Measurements from ENCODE around the gene TCHP. TPM values are rescaled to one million over a fixed set of nuclear protein-coding genes. Genes with fewer than 3 reads are reported as not detected.
A peak's percentile ranks its signal among the peaks of the same experiment; 100 is the strongest.
"Not testable (repeated sequence)": the region's sequence is repeated elsewhere in the genome, so short reads cannot be mapped to it uniquely, and the experiment has no call there.

TCHP gene
- total RNA-seq, 1 donor from 2014 or later = 11.2 TPM

DNA sequence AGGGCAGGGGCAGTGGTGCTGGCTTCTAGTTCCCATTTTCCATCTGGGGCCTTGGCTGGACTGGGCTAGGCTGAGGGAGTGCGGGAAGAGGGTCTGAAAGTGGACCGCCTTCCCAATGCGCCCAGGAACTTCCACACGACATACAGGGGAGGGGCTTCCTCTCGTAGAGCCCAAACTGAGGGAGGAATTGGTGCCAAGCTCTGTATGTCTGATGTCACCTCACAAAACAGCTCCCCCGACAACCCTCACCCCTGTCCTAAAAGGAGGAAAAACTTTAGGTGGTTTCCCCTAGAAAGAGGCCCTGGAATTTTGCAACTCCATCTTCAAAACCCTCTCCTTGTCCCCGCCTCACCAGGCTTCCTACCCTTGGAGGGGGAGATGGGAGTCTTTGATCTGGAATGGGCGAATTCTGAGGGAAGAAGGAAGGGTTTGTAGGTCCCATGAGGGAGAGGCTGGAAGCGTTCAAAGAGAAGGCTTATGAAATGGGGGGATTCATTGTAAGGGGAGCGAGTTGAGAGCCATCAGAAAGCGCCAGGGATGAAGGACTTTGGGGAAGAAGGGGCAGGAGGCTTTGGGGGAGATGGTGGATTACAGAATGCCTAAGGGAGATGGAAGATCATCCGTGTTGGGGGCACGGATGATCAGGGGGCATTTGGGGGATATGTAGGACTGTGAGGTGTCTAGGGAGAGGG is 20.6 kb upstream of the TCHP start:
- peak; percentile 46 for DNase-seq

DNA sequence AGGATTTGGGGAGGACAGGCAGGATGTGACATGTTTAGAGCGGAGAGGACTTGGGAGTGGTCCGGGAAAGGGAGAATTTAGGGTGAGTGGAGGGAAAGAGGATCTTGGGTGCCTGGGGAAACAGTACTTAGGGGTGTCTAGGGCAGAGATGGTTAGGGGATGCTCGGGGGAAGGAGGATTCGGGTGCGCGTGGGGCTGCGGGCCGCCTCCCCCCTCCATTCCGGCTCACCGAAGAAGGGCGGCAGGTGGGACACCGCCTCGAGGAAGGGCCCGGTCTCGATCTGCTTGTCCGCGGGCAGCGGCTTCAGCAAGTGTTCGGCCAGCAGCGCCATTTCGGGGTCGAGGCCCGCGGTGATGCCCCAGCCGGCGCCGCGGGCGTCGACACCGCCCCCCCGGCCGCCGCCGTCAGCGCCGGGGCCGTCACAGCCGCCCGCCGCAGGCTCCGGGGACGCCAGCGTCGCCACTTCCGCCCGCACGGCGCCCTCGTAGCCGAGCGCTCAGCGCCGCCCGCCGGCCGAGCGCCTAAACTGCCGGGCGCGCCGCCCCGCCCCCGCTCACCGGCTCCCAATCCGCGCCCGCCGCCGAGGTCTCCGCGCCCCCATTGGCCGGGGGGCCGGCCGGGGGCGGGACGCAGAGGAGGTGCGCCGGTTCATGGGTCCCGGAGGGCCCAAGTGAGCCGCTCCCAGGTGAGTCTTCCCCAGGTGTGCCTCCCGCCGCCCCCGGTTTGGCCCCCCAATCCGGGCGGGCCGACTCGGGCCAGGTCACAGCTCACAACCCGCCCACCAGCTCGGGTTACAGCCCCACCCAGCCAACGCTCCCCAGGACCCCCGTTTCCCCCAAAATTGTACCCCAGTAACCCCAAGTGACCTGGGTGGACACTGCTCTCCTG is 19.8 kb upstream of the TCHP start, which contains the start of gene GLTP:
GLTP (minus strand) TSS at position 499 of the 889 bp plus-strand sequence; CDS start at position 332, 167 bp downstream.
- DNase-seq = peak; percentile 65

DNA sequence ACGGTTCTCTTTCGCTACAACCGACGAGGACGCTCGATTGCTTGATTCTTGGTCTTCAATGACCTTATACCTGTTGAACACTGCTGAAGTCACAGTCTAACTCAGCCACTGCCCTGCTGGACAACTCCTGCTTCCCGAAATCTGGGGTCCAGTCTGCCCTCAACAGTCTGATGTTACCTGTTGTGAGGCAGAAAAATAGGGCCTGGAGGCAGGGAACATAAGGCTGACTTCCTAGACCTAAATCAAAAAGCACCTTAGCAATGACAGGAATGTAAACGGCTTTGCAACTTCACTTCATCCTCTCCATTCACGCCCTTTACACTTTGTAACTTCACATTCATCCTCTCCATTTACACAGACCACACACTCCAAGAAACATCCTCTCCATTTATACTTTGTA is 19.1 kb upstream of the TCHP start:
- DNase-seq = no peak

DNA sequence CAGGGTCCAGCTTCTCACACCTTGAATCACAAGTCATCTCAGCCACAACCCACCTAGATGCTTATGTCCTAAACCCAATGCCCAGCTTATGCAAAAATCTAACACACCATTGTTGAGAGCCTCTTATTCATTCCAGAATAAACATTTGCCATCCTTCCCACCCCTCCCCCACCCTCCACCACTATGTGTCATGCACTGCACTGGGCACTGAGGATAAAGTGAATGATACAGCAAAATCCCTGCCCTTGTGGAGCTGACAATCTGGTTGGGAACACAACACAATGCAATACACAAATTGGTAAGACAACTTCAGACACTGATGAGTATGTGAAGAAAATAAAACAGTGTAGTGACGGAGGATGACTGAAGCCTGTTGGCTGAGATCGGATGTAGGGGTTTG is 18.3 kb upstream of the TCHP start:
- DNase-seq = no peak

DNA sequence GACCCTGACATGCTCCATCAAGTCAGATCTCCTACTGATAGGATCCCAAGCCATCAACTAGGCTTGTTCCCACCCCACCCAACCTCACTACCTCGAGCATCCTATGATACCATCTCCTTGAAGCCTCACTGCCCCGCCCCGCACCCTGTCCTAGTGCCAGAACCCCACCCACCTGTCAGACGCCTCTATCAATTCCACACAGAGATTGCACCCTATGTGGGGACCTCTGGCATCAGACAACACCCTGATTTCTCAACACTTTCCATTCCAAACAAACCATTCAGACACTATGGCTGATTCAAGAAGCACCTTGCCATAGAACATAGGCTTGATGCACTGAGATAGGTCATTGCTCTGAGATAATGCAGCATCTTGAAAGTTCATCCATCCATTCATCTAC is 16.6 kb upstream of the TCHP start:
- DNase-seq = no peak

DNA sequence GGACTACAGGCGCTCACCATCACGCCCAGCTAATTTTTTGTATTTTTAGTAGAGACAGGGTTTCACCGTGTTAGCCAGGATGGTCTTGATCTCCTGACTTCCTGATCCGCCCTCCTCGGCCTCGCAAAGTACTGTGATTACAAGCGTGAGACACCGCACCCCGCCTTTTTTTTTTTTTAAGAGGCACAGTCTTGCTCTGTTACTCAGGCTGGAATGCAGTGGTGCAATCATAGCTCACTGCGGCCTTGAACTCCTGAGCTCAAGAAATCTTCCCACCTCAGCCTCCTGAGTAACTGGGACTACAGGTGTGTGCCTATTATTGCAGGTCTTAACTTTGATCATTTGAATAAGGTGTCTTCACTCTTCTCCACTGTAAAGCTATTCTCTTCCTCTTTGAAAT is 14.5 kb upstream of the TCHP start:
- no peak for DNase-seq

DNA sequence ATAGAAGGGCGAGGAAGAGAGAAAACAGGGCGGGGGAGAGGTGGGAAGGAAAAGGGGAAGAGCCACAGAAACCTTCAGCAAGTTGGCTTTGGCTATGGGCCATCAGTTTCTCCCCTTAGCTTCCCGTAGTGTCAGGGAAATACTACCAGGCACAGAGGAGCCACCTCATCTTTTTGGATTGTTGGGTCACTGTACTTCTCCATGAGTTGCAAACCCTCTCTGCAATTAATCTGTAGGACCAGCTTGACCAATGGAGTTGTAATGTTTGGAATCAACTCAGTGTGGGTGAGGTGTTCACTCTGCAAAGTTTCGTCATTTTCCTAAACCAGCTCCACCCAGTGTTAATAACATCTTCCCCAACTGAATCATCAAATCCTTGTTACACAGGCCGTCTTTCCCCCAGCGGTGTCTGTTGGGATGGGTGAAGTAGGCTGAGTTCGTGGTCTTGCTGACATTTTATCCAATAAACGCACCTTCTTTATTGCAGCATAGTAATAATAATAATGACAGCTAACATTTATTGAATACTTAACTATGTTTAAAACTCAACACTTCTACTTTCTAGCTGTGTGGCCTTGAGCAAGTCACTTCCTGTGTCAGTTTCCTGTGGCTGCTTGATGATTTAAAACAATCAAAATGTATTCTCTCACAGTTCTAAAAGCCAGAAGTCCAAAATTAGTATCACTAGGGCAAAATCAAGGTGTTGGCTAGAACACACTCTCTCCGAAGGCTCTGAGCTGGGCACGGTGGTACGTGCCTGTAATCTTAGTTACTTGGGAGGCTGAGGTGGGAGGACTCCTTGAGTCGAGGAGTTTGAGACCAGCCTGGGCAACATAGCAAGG is 11.7 kb upstream of the TCHP start:
- no peak for DNase-seq

DNA sequence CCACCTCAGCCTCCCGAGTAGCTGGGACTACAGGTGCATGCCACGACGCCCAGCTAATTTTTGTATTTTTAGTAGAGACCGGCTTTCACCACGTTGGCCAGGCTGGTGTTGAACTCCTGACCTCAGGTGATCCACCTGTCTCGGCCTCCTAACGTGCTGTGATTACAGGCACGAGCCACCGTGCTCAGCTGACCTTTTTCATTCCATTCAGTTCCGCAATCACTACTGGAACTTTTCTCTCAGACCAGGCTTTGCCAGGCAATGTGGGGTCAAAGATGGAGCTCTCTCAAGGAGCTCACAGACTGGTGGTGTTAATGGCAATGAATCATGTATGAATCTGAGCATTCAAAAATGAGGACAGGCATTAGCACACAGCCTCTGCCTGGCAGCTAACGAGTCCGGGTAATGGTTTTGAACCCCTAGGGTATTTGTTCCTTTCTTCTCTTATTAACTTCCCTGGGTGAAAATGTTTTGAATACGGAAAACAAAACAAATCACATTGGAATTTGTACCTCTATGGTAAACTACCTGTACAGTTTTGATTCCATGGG is 9.4 kb upstream of the TCHP start:
- no peak for DNase-seq

GRCh38 chr12:109891731-109892130 is 8.3 kb upstream of the TCHP start:
- not testable (repeated sequence) for DNase-seq

GRCh38 chr12:109892165-109892715 is 7.8 kb upstream of the TCHP start:
- DNase-seq = no peak

DNA sequence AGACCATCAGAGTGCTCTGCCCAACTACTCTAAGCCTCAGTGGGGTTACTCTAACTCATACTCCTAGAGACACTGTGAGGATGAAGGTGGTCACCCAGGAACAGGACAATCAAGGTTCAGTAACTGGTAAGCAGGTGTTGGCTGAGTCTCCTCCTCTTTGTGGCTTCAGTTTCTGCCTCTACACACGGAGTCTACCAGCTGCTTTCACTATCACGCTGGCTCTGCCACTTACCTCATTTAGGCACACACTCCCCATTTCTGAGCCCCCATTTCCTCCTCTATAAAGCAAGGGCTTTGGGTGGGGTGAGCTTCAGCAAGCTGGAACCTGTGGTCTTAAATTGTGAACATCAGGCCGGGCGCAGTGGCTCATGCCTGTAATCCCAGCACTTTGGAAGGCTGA is 7.3 kb upstream of the TCHP start:
- DNase-seq = no peak

DNA sequence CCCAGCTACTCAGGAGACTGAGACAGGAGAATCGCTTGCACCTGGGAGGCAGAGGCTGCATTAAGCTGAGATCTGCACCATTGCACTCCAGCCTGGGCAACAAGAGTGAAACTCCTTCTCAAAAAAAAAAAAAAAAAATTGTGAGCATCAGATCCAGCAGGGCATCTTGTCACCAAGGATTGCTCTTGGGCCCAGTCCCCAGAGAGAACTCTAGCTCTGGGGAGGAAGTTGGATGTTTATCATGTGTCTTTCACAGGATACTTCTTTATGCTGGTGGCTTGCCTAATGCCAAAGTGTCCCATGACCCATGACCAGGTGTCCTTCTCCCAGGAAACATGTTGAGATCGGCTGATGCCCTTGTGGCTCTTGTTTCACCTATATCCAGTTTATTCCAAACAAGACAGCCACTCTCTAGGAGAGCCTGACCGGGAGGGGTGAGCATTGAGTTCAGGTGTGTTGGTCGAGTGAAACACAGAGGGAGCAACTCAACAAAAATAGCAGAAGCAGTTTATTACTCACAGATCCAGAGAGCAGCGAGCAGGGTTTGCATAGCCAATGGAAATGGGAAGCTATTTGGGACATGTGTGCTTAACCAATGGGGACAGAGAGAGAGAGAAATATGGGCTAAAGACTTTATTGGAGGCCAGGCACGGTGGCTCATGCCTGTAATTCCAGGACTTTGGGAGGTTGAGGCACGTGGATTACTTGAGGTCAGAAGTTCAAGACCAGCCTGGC is 6.6 kb upstream of the TCHP start:
- no peak for DNase-seq

- DNase-seq = no peak
Observed at GRCh38 chr12:109894939-109895338, 5.1 kb upstream of the TCHP start.

- DNase-seq = no peak
Observed at GRCh38 chr12:109896188-109896587, 3.9 kb upstream of the TCHP start.

DNA sequence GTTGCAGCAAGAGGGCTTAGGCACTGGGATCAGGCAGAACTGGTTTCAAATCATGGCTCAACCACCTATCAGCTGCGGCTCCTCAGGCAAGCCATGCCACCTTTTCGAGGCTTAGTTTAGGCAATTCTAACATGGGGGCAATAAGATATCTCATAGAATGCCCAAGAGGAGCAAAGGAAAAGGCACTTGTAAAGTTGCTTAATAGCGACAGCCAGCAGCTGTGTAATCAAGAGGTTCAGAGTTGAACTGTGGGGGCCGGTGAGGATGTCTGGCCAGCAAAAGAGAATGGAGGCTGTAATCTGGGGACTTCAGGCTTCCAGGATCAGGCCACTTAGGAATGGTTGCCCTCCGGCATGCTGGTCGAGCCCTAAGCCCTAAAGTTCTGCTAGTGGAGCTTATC is 3.0 kb upstream of the TCHP start:
- DNase-seq = no peak

- not testable (repeated sequence) for DNase-seq
Observed at GRCh38 chr12:109899345-109899744, 729 bp upstream of the TCHP start.

DNA sequence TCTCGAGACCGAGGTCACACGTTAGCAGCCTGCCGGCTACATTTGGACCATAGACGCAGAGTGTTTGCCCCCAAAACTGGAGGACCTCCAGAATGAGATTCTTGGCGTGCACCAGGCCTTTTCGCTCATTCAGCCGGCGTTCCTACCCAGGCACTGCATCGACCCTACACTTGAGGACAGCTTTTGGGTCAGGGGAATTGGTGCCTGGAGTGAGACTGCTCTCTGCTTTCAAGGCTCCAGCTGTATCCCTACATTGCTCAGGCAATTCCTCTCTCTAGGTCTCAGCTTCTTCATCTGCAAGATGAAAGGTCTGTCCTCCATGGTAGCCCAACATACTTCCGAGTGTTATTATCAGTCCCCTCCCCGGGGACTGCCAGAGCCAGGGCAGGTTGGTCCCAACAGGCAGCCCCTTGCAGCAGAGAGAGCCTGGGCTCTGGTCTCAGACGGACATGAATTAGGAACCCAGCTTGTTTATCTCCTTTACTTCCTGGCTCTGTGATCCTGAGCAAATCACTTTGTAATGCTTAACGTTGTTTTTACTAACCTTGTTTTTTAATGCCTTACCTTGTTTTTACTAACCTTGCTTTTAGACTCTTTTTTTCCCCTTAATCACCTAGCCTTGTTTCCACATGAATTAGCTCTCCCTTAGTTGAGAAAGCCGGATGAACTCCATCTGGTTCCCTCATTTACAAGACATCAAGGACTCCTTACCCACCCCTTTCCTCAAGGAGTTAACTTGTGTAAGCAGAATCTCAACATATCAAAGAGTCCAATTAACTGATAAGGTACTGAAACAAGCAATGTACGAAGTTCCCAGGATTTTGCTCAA is 892 bp downstream of the TCHP start:
- DNase-seq = no peak

DNA sequence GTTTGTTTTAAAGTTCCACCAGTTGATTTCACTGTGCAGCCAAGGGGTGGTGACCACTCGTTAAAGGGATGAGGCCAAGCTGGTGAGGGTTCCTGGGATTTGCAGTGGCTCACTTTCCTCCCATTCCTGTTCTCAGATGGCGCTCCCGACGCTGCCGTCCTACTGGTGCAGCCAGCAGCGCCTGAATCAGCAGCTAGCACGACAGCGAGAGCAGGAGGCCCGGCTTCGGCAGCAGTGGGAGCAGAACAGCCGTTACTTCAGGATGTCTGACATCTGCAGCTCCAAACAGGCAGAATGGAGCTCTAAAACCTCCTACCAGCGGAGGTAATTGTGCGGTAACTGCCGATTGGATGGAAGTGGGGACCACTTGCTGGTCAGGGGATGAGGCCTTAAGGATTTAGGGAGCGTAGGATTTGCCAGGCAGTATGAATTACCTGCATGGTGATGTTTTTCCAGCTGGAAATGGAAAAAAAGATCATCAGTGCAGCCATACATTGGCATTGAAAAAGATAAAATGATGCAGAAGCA is 2.9 kb downstream of the TCHP start:
- DNase-seq = no peak

- no peak for DNase-seq
Observed at GRCh38 chr12:109905301-109905700, 5.2 kb downstream of the TCHP start.

Measured in skin of body (tissue), 2 donors.